ENCODE measurements around the gene CDH18.

GRCh38 chr5:19625562-19625961 lies 362.4 kb downstream of the CDH18 start:
- TF ChIP-seq, protein P1, sequence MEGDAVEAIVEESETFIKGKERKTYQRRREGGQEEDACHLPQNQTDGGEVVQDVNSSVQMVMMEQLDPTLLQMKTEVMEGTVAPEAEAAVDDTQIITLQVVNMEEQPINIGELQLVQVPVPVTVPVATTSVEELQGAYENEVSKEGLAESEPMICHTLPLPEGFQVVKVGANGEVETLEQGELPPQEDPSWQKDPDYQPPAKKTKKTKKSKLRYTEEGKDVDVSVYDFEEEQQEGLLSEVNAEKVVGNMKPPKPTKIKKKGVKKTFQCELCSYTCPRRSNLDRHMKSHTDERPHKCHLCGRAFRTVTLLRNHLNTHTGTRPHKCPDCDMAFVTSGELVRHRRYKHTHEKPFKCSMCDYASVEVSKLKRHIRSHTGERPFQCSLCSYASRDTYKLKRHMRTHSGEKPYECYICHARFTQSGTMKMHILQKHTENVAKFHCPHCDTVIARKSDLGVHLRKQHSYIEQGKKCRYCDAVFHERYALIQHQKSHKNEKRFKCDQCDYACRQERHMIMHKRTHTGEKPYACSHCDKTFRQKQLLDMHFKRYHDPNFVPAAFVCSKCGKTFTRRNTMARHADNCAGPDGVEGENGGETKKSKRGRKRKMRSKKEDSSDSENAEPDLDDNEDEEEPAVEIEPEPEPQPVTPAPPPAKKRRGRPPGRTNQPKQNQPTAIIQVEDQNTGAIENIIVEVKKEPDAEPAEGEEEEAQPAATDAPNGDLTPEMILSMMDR (IDR thresholded peaks at IDR 0.05): no peak
- TF ChIP-seq EP300 (IDR thresholded peaks at IDR 0.05) (no peak), POLR2A (IDR thresholded peaks at IDR 0.05) (no peak)
